Measurements from ENCODE around the gene ZIC1.

DNA sequence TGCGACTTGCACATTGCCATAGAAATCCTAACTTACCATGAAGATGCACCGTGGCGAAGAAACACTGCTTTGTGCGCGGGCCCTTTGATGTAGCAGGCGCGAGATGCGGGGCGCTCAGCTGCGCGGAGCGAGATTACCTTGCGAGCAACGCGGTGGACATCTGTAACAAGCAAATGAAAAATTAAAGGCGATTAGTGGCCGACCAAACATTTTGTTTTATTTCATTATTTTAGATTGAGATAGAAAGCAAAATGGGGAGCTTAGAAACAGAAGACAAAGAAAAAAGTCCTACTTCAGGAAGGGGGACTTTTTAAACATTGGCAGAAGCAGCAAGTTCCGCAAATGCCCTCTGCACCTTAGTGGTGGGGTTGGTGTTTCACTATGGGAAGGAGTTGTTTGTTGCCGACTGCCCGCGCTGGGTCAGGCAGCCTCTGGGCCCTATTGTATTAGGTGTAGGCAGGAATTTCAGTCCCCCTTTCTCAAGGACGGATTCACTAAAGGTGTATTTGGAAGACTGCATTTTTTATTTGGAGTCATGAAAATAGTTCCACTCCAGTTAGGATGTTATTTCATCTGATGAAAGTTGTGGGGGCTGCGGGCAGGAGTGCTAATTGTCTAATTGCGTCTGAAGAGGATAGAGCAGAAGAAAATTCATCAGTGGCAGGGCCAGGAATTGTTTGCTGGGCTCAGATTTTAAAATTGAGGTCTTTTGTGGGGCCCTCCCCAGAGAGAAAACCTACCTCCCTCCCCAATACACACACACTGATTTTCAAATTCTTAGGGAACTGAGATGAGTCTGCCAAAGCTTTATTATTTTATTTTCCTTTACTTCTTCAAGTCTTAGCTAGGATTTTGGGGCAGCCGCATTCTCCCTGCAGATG, 20.2 kb upstream of the ZIC1 start:
- no peak for TF ChIP-seq CTCF (tag by site-specific recombination; IDR thresholded peaks at IDR 0.05)
- TF ChIP-seq, protein P1, sequence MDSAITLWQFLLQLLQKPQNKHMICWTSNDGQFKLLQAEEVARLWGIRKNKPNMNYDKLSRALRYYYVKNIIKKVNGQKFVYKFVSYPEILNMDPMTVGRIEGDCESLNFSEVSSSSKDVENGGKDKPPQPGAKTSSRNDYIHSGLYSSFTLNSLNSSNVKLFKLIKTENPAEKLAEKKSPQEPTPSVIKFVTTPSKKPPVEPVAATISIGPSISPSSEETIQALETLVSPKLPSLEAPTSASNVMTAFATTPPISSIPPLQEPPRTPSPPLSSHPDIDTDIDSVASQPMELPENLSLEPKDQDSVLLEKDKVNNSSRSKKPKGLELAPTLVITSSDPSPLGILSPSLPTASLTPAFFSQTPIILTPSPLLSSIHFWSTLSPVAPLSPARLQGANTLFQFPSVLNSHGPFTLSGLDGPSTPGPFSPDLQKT (IDR thresholded peaks at IDR 0.05; ENCODE audit: borderline replicate concordance, low read depth, low read length) = no peak
- TF ChIP-seq ZBTB11 (tag by site-specific recombination; conservative IDR thresholded peaks at IDR 0.05; ENCODE audit: low read depth) = no peak
- TF ChIP-seq, protein P2, sequence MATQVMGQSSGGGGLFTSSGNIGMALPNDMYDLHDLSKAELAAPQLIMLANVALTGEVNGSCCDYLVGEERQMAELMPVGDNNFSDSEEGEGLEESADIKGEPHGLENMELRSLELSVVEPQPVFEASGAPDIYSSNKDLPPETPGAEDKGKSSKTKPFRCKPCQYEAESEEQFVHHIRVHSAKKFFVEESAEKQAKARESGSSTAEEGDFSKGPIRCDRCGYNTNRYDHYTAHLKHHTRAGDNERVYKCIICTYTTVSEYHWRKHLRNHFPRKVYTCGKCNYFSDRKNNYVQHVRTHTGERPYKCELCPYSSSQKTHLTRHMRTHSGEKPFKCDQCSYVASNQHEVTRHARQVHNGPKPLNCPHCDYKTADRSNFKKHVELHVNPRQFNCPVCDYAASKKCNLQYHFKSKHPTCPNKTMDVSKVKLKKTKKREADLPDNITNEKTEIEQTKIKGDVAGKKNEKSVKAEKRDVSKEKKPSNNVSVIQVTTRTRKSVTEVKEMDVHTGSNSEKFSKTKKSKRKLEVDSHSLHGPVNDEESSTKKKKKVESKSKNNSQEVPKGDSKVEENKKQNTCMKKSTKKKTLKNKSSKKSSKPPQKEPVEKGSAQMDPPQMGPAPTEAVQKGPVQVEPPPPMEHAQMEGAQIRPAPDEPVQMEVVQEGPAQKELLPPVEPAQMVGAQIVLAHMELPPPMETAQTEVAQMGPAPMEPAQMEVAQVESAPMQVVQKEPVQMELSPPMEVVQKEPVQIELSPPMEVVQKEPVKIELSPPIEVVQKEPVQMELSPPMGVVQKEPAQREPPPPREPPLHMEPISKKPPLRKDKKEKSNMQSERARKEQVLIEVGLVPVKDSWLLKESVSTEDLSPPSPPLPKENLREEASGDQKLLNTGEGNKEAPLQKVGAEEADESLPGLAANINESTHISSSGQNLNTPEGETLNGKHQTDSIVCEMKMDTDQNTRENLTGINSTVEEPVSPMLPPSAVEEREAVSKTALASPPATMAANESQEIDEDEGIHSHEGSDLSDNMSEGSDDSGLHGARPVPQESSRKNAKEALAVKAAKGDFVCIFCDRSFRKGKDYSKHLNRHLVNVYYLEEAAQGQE (tag by site-specific recombination; IDR thresholded peaks at IDR 0.05) = no peak
- no peak for TF ChIP-seq ZNF354C (tag by site-specific recombination; IDR thresholded peaks at IDR 0.05; ENCODE audit: borderline replicate concordance, low read depth)
- no peak for TF ChIP-seq ZBTB1 (tag by site-specific recombination; IDR thresholded peaks at IDR 0.05)

Data from HEK293 (cell line).